Endothelial cell of umbilical vein (primary cell): Measurements from ENCODE around the gene TEX53. TPM values are rescaled to one million over a fixed set of nuclear protein-coding genes. Genes with fewer than 3 reads are reported as not detected.

Source experiments
- BruUV-seq: library from RNA; stranded (reverse); fragments of 400-500 nt; replicated peaks from 2 replicates; lab custom pipeline; 2021; lab: Mats Ljungman, UMichigan
- CTCF ChIA-PET: fragments of 300-600, 350-600 bp; sonication (Branson Sonifier 250); formaldehyde crosslinking; loops from one replicate; lab custom pipeline; 2021; ENCODE audit warnings: antibody characterized with exemption, inconsistent platforms; lab: Charles Lee
- POLR2A ChIA-PET: fragments of 300-600, 350-600 bp; sonication (Branson Sonifier 250); formaldehyde crosslinking; loops from one replicate; lab custom pipeline; 2021; ENCODE audit warnings: antibody characterized with exemption, inconsistent platforms; lab: Charles Lee
- DNase-seq: peaks from one replicate; pipeline ENCODE4 v3.0.0-alpha.2; 2011; ENCODE audit warnings: low read depth, low spot score
- FAIRE-seq: peaks from 2 replicates; lab custom pipeline; 2011; peaks lifted over from hg19 to GRCh38; lab: Jason Lieb, UNC
- H2AFZ ChIP-seq: 2 replicates; pipeline ENCODE4 v1.6.0; 2012; ENCODE audit warnings: low read depth, low read length, control low read depth, inconsistent platforms
- H3K27ac ChIP-seq: 2 replicates; pipeline ENCODE4 v1.5.1; 2011; ENCODE audit warnings: low read depth, mild to moderate bottlenecking, control low read depth, low read length, moderate library complexity; ENCODE audit not compliant: insufficient read depth
- H3K27me3 ChIP-seq, 2 experiments: 2 replicates each; pipeline versions ENCODE4 v1.6.0 to v1.6.1; 2011; ENCODE audit warnings: low read length in 2 of 2, mixed read lengths in 1 of 2; ENCODE audit not compliant: control insufficient read depth in 2 of 2, insufficient read depth in 2 of 2
- H3K36me3 ChIP-seq, 2 experiments: 2 replicates in 1 of 2; 3 replicates in 1 of 2; pipeline ENCODE4 v1.5.1; 2011; ENCODE audit warnings: low read length in 2 of 2, mild to moderate bottlenecking in 1 of 2, moderate library complexity in 1 of 2; ENCODE audit not compliant: control insufficient read depth in 2 of 2, insufficient read depth in 2 of 2; ENCODE audit errors: extremely low read depth in 1 of 2
- H3K4me1 ChIP-seq: 3 replicates; pipeline ENCODE4 v1.5.1; 2011; ENCODE audit warnings: mild to moderate bottlenecking, low read length; ENCODE audit not compliant: control insufficient read depth, insufficient read depth; ENCODE audit errors: extremely low read depth
- H3K4me2 ChIP-seq: 2 replicates; pipeline ENCODE4 v1.6.1; 2011; ENCODE audit warnings: low read length, control low read depth, mixed read lengths; ENCODE audit not compliant: insufficient read depth
- H3K4me3 ChIP-seq, 3 experiments: fragments of 200-600 bp in 1 of 3; sonication (generic), shearing (Covaris generic) in 1 of 3; replicated peaks in 1 of 3; 2 replicates each; pipeline ENCODE4 v1.5.1; 2011 to 2016; ENCODE audit warnings: control low read depth in 3 of 3, low read length in 3 of 3, mild to moderate bottlenecking in 2 of 3, inconsistent platforms in 1 of 3, low read depth in 1 of 3, moderate library complexity in 1 of 3; ENCODE audit not compliant: insufficient read depth in 1 of 3
- H3K79me2 ChIP-seq: 2 replicates; pipeline ENCODE4 v1.6.0; 2012; ENCODE audit warnings: low read length, inconsistent platforms; ENCODE audit not compliant: control insufficient read depth, insufficient read depth
- H3K9ac ChIP-seq: replicated peaks from 2 replicates; pipeline ENCODE3; 2011; ENCODE audit warnings: low read length, control low read depth; ENCODE audit not compliant: insufficient read depth; ENCODE audit errors: extremely low read depth
- H3K9me1 ChIP-seq: replicated peaks from 3 replicates; pipeline ENCODE4 v1.6.0; 2011; ENCODE audit warnings: mild to moderate bottlenecking, low read length; ENCODE audit not compliant: control insufficient read depth, insufficient read depth; ENCODE audit errors: extremely low read depth
- H3K9me3 ChIP-seq: replicated peaks from 2 replicates; pipeline ENCODE4 v1.5.1; 2012; ENCODE audit warnings: low read length, inconsistent platforms; ENCODE audit not compliant: control insufficient read depth, insufficient read depth
- H4K20me1 ChIP-seq: replicated peaks from 2 replicates; pipeline ENCODE3; 2011; ENCODE audit warnings: mild to moderate bottlenecking, low read length; ENCODE audit not compliant: control insufficient read depth, insufficient read depth; ENCODE audit errors: extremely low read depth
- CTCF ChIP-seq, 2 donors: IDR thresholded peaks; 1 replicate in 1 of 2; 2 replicates in 1 of 2; pipeline ENCODE4 v1.5.1; 2011; ENCODE audit warnings: low read length in 2 of 2, mild to moderate bottlenecking in 2 of 2, moderate library complexity in 2 of 2, control low read depth in 1 of 2, inconsistent platforms in 1 of 2, low read depth in 1 of 2; ENCODE audit not compliant: insufficient read depth in 1 of 2; ENCODE audit errors: extremely low read depth in 1 of 2
- EZH2 ChIP-seq: IDR thresholded peaks from 2 replicates; pipeline ENCODE4 v1.6.1; 2012; ENCODE audit warnings: borderline replicate concordance, low read depth, mild to moderate bottlenecking, moderate library complexity, low read length, inconsistent platforms; ENCODE audit not compliant: severe bottlenecking
- FOS ChIP-seq: IDR thresholded peaks from 2 replicates; pipeline ENCODE4 v1.6.1; 2011; ENCODE audit warnings: mild to moderate bottlenecking, low read length, moderate library complexity, borderline replicate concordance; ENCODE audit not compliant: insufficient read depth
- GATA2 ChIP-seq: IDR thresholded peaks from 2 replicates; pipeline ENCODE4 v1.7.0; 2011; ENCODE audit warnings: low read depth, mild to moderate bottlenecking, moderate library complexity, mixed read lengths, low read length; ENCODE audit not compliant: insufficient read length, insufficient read depth
- JUN ChIP-seq: IDR thresholded peaks from 2 replicates; pipeline ENCODE4 v1.6.1; 2011; ENCODE audit warnings: borderline replicate concordance, low read depth; ENCODE audit not compliant: insufficient read length, insufficient read depth
- MAX ChIP-seq: IDR thresholded peaks from 2 replicates; pipeline ENCODE4 v1.6.1; 2011; ENCODE audit not compliant: insufficient read depth, insufficient read length
- MYC ChIP-seq: IDR thresholded peaks from one replicate; pipeline ENCODE4 v1.6.1; 2011; ENCODE audit warnings: mild to moderate bottlenecking, low read depth, low read length
- POLR2A ChIP-seq: IDR thresholded peaks from 2 replicates; pipeline ENCODE4 v1.6.1; 2012; ENCODE audit warnings: low read depth, mild to moderate bottlenecking, control low read depth, low read length
- POLR2AphosphoS5 ChIP-seq: IDR thresholded peaks from 2 replicates; pipeline ENCODE4 v1.6.1; 2012; ENCODE audit warnings: low read depth, mild to moderate bottlenecking, control low read depth, low read length, moderate library complexity; ENCODE audit not compliant: insufficient read depth
- dilution Hi-C: fragments of 300-500 bp; cut with MboI; formaldehyde crosslinking; loops from one replicate; pipeline ENCODE4 v1.15.0; 2019; ENCODE audit warnings: low sequenced_read_pairs; ENCODE audit not compliant: extremely low pct_ligation_motif_present
- intact Hi-C: fragments of 100-400 bp; cut with micrococcal nuclease; formaldehyde crosslinking; loops from one replicate; pipeline ENCODE4 v1.10.0; 2022
- polyA plus RNA-seq, 4 experiments: library from polyadenylated mRNA; depleted of rRNA in 3 of 4; stranded (reverse) in 3 of 4; unstranded in 1 of 4; fragments of >200 nt; gene quantifications; 2 replicates each; pipeline versions ENCODE4 v1.2.1 to v1.2.3, GENCODE V29; 2011 to 2012; ENCODE audit warnings: missing spikeins in 1 of 4
- total RNA-seq: library from RNA; stranded (reverse); gene quantifications from 2 replicates; pipeline ENCODE4 v1.2.3, GENCODE V29; 2021

The TEX53 gene
- total and polyA plus RNA-seq, 2 donors (not counting 3 experiments of a cell fraction or from before 2014, with no cell fraction given): not detected

- no peak overlapping the region for H2AFZ ChIP-seq
- CTCF ChIA-PET: interaction anchor here (0.8 to 2.1 kb wide), 3 partner anchors 10 to 31 kb away, joined by 5 to 9 read pairs (median 8); no protein-coding TSS in a partner anchor
- FAIRE-seq (peak; percentile 77), DNase-seq (peak; percentile 58)
- no peak overlapping the region for H3K4me3 ChIP-seq
- H3K36me3 ChIP-seq: peaks cover 0 to 3% of the 10 kb centered on the region in 2 experiments
- H3K9ac ChIP-seq: no peak overlapping the region
- H4K20me1 ChIP-seq: no peaks in the 10 kb centered on the region
- dilution Hi-C loops (no loop called here), intact Hi-C loops (no loop called here)
- no peaks in the 10 kb centered on the region for H3K27me3 ChIP-seq
- H3K4me1 ChIP-seq: peaks cover 16% of the 10 kb centered on the region
- BruUV-seq: no TSS peak
- POLR2A ChIA-PET: no interaction called here
- H3K4me2 ChIP-seq: no peak overlapping the region
- peak; percentile 71 for TF ChIP-seq FOS
- TF ChIP-seq POLR2AphosphoS5: no peak
- H3K9me1 ChIP-seq: no peaks in the 10 kb centered on the region
- no peaks in the 10 kb centered on the region for H3K9me3 ChIP-seq
- no peak overlapping the region for H3K27ac ChIP-seq
- no peaks in the 10 kb centered on the region for H3K79me2 ChIP-seq
Measured at GRCh38 chr9:114621975-114622609, 35.5 kb downstream of the TEX53 start.

- ChIA-PET POLR2A (no interaction called here), CTCF (interaction anchor here (0.8 to 2.1 kb wide), 3 partner anchors 10 to 32 kb away, joined by 5 to 9 read pairs (median 8); no protein-coding TSS in a partner anchor)
- Histone ChIP-seq H3K9me1 (no peaks in the 10 kb centered on the region), H3K36me3 (peaks cover 0 to 2% of the 10 kb centered on the region in 2 experiments), H3K9me3 (no peaks in the 10 kb centered on the region), H3K4me2 (no peak overlapping the region), H3K4me3 (no peak overlapping the region), H2AFZ (no peak overlapping the region), H3K79me2 (no peaks in the 10 kb centered on the region), H3K4me1 (peaks cover 16% of the 10 kb centered on the region), H3K27me3 (no peaks in the 10 kb centered on the region), H4K20me1 (no peaks in the 10 kb centered on the region), H3K9ac (no peak overlapping the region), H3K27ac (no peak overlapping the region)
- dilution Hi-C loops: no loop called here
- DNase-seq: no peak
- intact Hi-C loops: no loop called here
- BruUV-seq: no TSS peak
- no peak for FAIRE-seq
- TF ChIP-seq POLR2A: no peak
- TF ChIP-seq GATA2: no peak
- TF ChIP-seq EZH2: no peak
- no peak for TF ChIP-seq POLR2AphosphoS5
- TF ChIP-seq CTCF (IDR thresholded peaks at IDR 0.05; ENCODE audit: extremely low read depth in 1 of 2, insufficient read depth in 1 of 2, low read depth in 1 of 2, low read length in 2 of 2): no peak
- no peak for TF ChIP-seq MYC
- TF ChIP-seq MAX: no peak
- TF ChIP-seq FOS: no peak
- TF ChIP-seq JUN: no peak
Measured at GRCh38 chr9:114621561-114621960, 36.0 kb downstream of the TEX53 start.
